WTC11 (cell line): ENCODE data around the gene CARS2. TPM values are rescaled to one million over a fixed set of nuclear protein-coding genes. Genes with fewer than 3 reads are reported as not detected.

Experiments used
- ATAC-seq: fragments of 200-7000 bp; cut with Tn5 transposase; 2 replicates; pipeline ENCODE4 v1.10.0; 2021; ENCODE audit warnings: mild to moderate bottlenecking, moderate library complexity
- CTCF ChIA-PET: fragments of 300-600 bp; sonication (Branson Sonifier 250); formaldehyde crosslinking; loops from one replicate; lab custom pipeline; 2021; ENCODE audit warnings: antibody characterized with exemption; lab: Charles Lee
- POLR2A ChIA-PET: fragments of 350-600 bp; sonication (Branson Sonifier 250); formaldehyde crosslinking; loops from one replicate; lab custom pipeline; 2021; ENCODE audit warnings: antibody characterized with exemption; lab: Charles Lee
- DNase-seq: peaks from one replicate; pipeline ENCODE4 v3.0.0; 2021; ENCODE audit warnings: low spot score
- H3K27ac Mint-ChIP-seq: 2 replicates; pipeline ENCODE4 v1.8.0; 2021; ENCODE audit warnings: mixed read lengths
- H3K27me3 Mint-ChIP-seq: 2 replicates; pipeline ENCODE4 v1.8.0; 2021; ENCODE audit warnings: low read depth, mild to moderate bottlenecking, moderate library complexity, mixed read lengths
- H3K36me3 Mint-ChIP-seq: 2 replicates; pipeline ENCODE4 v1.8.0; 2021; ENCODE audit warnings: mixed read lengths
- H3K4me1 Mint-ChIP-seq: 2 replicates; pipeline ENCODE4 v1.8.0; 2022; ENCODE audit warnings: mixed read lengths
- H3K4me3 Mint-ChIP-seq: 2 replicates; pipeline ENCODE4 v1.8.0; 2021; ENCODE audit warnings: mild to moderate bottlenecking, moderate library complexity, mixed read lengths
- H3K9me3 Mint-ChIP-seq: 2 replicates; pipeline ENCODE4 v1.8.0; 2021; ENCODE audit warnings: mixed read lengths
- AR ChIP-seq: fragments of 250-450 bp; sonication (Bioruptor Pico); IDR thresholded peaks from 2 replicates; pipeline ENCODE4 v1.9.0; 2021; ENCODE audit warnings: mild to moderate bottlenecking
- ATF1 ChIP-seq: sonication (generic); formaldehyde crosslinking; IDR thresholded peaks from 2 replicates; pipeline ENCODE4 v1.8.1; 2023; ENCODE audit warnings: mild to moderate bottlenecking, moderate library complexity, missing genetic modification reagents
- E2F1 ChIP-seq: sonication (generic); formaldehyde crosslinking; IDR thresholded peaks from 2 replicates; pipeline ENCODE4 v1.8.0; 2022; ENCODE audit warnings: mild to moderate bottlenecking, missing genetic modification reagents
- E2F4 ChIP-seq: sonication (generic); formaldehyde crosslinking; IDR thresholded peaks from 2 replicates; pipeline ENCODE4 v1.8.1; 2022; ENCODE audit warnings: low read depth, mild to moderate bottlenecking, moderate library complexity, missing genetic modification reagents, borderline replicate concordance
- GABPB1 ChIP-seq: sonication (generic); formaldehyde crosslinking; IDR thresholded peaks from 2 replicates; pipeline ENCODE4 v1.8.1; 2023; ENCODE audit warnings: mild to moderate bottlenecking, missing genetic modification reagents
- IRF1 ChIP-seq: sonication (generic); formaldehyde crosslinking; IDR thresholded peaks from 2 replicates; pipeline ENCODE4 v1.8.0; 2023; ENCODE audit warnings: missing genetic modification reagents
- MYBL2 ChIP-seq: sonication (generic); formaldehyde crosslinking; IDR thresholded peaks from 2 replicates; pipeline ENCODE4 v1.8.1; 2023; ENCODE audit warnings: mild to moderate bottlenecking, moderate library complexity, missing genetic modification reagents
- NFYB ChIP-seq: sonication (generic); formaldehyde crosslinking; conservative IDR thresholded peaks from 2 replicates; pipeline ENCODE4 v1.8.0; 2022; ENCODE audit warnings: low read depth, missing genetic modification reagents
- OVOL2 ChIP-seq: fragments of 250-450 bp; sonication (Bioruptor Pico); IDR thresholded peaks from 2 replicates; pipeline ENCODE4 v1.9.0; 2021; ENCODE audit warnings: mild to moderate bottlenecking, borderline replicate concordance
- RORB ChIP-seq: fragments of 250-450 bp; sonication (Bioruptor Pico); IDR thresholded peaks from 2 replicates; pipeline ENCODE4 v1.9.0; 2021; ENCODE audit warnings: mild to moderate bottlenecking
- STAT6 ChIP-seq: sonication (generic); formaldehyde crosslinking; conservative IDR thresholded peaks from 2 replicates; pipeline ENCODE4 v1.8.1; 2023; ENCODE audit warnings: mild to moderate bottlenecking, low read depth, missing genetic modification reagents, moderate library complexity
- TEAD4 ChIP-seq: sonication (generic); formaldehyde crosslinking; IDR thresholded peaks from 2 replicates; pipeline ENCODE4 v1.8.0; 2022; ENCODE audit warnings: mild to moderate bottlenecking, missing genetic modification reagents
- TP53 ChIP-seq: sonication (generic); formaldehyde crosslinking; IDR thresholded peaks from 2 replicates; pipeline ENCODE4 v1.8.1; 2023; ENCODE audit warnings: mild to moderate bottlenecking, missing genetic modification reagents
- ZNF121 ChIP-seq: sonication (generic); formaldehyde crosslinking; IDR thresholded peaks from 2 replicates; pipeline ENCODE4 v1.8.0; 2023; ENCODE audit warnings: missing genetic modification reagents
- ZNF219 ChIP-seq: sonication (generic); formaldehyde crosslinking; IDR thresholded peaks from 2 replicates; pipeline ENCODE4 v1.8.0; 2023; ENCODE audit warnings: missing genetic modification reagents, mild to moderate bottlenecking, borderline replicate concordance
- ZNF532 ChIP-seq: fragments of 250-450 bp; sonication (Bioruptor Pico); IDR thresholded peaks from 2 replicates; pipeline ENCODE4 v1.9.0; 2021; ENCODE audit warnings: mild to moderate bottlenecking, borderline replicate concordance
- total RNA-seq: library from RNA; stranded (reverse); gene quantifications from 3 replicates; pipeline ENCODE4 v1.2.3, GENCODE V29; 2021
- TF ChIP-seq, protein P1 (sequence below): sonication (generic); formaldehyde crosslinking; IDR thresholded peaks from 2 replicates; pipeline ENCODE4 v1.8.1; 2022; ENCODE audit warnings: mild to moderate bottlenecking, moderate library complexity, missing genetic modification reagents
- TF ChIP-seq, protein P2 (sequence below): sonication (generic); formaldehyde crosslinking; IDR thresholded peaks from 2 replicates; pipeline ENCODE4 v1.8.1; 2023; ENCODE audit warnings: mild to moderate bottlenecking, missing genetic modification reagents

Gene CARS2
- total RNA-seq, 1 experiment from 2014 or later = 39.9 TPM

DNA sequence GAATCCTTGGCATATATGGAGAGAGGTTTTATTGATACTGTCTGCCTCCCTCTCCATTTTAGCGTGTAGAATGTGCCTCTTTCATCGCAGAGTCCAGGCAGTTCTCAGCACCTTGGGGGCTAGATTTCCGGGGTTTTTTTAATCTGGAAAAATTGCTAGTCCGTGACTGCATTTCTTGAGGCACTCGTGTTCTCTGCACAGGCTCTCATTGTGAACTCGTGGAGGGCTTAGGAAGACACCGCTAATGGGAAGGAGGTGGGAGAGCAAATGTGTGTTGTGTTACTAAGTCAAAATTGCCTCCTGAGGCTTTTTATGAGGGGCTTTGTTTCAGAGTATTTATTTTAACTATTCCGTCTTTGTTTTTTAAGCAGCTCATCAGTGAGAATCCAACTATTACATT, 17.7 kb upstream of the CARS2 start:
- H3K27me3 Mint-ChIP-seq = no peaks in the 10 kb centered on the region
- POLR2A ChIA-PET = no interaction called here
- no peaks in the 10 kb centered on the region for H3K9me3 Mint-ChIP-seq
- H3K36me3 Mint-ChIP-seq = peaks cover 9% of the 10 kb centered on the region
- DNase-seq = no peak
- H3K4me3 Mint-ChIP-seq = no peak overlapping the region
- no peaks in the 10 kb centered on the region for H3K4me1 Mint-ChIP-seq
- TF ChIP-seq ZNF532 (CRISPR knock-in tag) = no peak
- TF ChIP-seq, protein P1, sequence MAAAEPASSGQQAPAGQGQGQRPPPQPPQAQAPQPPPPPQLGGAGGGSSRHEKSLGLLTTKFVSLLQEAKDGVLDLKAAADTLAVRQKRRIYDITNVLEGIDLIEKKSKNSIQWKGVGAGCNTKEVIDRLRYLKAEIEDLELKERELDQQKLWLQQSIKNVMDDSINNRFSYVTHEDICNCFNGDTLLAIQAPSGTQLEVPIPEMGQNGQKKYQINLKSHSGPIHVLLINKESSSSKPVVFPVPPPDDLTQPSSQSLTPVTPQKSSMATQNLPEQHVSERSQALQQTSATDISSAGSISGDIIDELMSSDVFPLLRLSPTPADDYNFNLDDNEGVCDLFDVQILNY (CRISPR knock-in tag) = no peak
- TF ChIP-seq, protein P2, sequence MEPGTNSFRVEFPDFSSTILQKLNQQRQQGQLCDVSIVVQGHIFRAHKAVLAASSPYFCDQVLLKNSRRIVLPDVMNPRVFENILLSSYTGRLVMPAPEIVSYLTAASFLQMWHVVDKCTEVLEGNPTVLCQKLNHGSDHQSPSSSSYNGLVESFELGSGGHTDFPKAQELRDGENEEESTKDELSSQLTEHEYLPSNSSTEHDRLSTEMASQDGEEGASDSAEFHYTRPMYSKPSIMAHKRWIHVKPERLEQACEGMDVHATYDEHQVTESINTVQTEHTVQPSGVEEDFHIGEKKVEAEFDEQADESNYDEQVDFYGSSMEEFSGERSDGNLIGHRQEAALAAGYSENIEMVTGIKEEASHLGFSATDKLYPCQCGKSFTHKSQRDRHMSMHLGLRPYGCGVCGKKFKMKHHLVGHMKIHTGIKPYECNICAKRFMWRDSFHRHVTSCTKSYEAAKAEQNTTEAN (CRISPR knock-in tag) = no peak
- TF ChIP-seq IRF1 (CRISPR knock-in tag) = no peak
- no peak for TF ChIP-seq AR (CRISPR knock-in tag)
- TF ChIP-seq TEAD4 (CRISPR knock-in tag) = no peak
- no peak for TF ChIP-seq E2F4 (CRISPR knock-in tag)
- TF ChIP-seq STAT6 (CRISPR knock-in tag) = no peak
- no peak for TF ChIP-seq MYBL2 (CRISPR knock-in tag)
- TF ChIP-seq ATF1 (CRISPR knock-in tag) = no peak
- TF ChIP-seq OVOL2 (CRISPR knock-in tag) = no peak
- TF ChIP-seq NFYB = no peak
- no peak for TF ChIP-seq RORB (CRISPR knock-in tag)
- no peak for TF ChIP-seq ZNF121 (CRISPR knock-in tag)
- TF ChIP-seq TP53 = no peak
- TF ChIP-seq ZNF219 (CRISPR knock-in tag) = no peak
- TF ChIP-seq E2F1 = no peak
- no peak for TF ChIP-seq GABPB1 (CRISPR knock-in tag)
- TF ChIP-seq, all 79 proteins: peak for 0
- H3K27ac Mint-ChIP-seq = peak overlapping the region; percentile 60; the same call in 1 of the 2 replicates
- CTCF ChIA-PET = no interaction called here
- ATAC-seq = no peak
